ENCODE results near the gene TCN2.
"Not testable (repeated sequence)": the region's sequence is repeated elsewhere in the genome, so short reads cannot be mapped to it uniquely, and the experiment has no call there.

TCN2 gene

DNA sequence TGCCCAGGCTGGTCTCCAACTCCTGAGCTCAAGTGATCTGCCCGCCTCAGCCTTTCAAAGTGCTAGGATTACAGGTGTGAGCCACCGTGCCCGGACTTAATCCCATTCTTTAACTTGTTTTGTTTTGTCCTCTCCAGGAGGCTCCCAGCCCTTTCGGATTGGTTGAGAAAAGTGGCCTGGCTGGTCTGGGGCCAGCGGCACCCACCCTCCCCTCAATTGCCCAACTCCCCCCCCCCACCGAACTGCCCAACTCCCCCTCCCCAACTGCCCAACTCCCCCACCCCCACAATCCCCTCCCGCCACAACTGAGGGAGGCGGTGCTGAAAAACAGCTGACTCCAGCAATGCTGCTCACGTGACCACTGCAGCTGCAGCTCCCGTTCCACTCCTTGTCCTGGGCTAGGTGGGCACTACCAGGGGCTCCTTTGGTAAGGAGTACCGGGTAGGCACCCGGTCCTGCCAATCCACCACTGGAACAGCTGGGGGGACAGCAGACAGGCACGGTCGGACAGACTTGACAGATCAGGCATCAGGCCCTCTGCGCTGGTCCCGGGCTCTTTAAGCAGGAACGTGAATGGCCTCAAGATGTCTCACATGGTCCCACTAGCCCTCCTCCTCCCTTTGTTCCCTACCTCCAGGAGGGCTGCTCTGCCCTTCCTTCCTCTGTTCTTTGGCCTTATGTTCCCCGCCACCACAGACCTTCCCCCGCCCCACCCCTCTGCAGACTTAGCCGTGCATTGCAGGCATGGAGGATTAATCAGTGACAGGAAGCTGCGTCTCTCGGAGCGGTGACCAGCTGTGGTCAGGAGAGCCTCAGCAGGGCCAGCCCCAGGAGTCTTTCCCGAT is at the start of gene TCN2:
TSS of gene TCN2 (plus strand) at position 720 of the 845 bp plus-strand sequence. CDS start 158 bp downstream, outside the sequence.
- peak; percentile 76 for DNase-seq (ENCODE audit: low spot score)

DNA sequence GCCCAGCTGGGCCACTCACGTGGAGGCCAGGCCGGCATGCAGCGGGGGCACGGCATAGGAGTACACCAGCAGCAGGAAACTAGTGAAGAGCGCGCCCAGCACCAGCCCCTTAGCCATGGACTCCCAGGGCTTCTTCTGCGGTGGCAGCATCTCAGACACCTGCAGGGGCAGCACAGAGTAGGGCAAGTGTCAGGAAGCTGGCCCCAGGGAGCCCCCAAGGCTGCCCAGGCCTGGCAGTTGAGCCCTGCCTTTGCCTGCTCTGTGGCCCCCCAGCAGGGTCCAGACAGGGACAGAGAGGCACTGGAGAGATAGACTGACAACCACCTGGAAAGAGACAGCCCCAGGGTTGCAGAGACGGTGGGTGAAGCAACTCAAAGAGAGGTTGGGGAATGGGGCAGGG is 49.7 kb upstream of the TCN2 start:
- no peak for DNase-seq (ENCODE audit: low spot score)

DNA sequence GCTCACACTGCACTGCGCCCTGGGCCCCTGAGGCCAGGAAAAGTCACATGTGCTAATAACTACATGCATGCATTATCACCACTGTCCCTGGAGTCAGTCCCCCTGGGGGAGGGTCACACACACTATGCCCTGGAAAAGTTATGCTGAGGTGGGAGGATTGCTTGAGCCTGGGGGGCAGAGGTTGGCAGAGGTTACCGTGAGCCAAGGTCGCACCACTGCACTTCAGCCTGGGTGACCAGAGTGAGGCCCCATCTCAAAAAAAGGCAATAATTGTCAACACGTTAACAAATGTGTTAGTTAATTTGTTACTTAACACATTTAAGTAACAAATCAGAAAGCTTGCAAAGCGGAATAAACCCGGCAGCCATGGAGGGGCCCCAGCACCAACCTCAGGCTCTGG is 47.1 kb upstream of the TCN2 start:
- DNase-seq (ENCODE audit: low spot score): no peak

DNA sequence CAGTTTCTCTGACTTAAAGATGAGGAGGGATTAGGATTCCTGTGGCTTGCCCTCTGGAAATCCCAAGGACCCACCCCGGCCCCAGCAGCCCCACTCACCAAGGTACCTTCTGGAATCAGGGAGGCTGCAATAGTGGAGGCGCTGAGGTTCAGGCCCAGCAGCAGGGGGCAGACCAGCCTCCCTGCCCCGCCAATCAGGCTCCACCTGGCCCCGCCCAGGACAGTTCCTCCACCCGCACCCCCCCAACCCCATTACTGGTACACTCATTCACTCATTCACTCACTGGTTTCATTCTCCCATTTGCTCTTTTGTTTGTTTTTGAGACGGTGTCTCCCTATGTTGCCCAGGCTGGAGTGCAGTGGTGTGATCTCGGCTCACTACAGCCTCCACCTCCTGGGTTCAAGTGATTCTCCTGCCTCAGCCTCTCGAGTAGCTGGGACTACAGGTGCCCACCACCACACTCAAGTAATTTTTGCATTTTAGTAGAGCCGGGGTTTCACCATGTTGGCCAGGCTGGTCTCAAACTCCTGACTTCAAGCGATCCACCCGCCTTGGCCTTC is 46.3 kb upstream of the TCN2 start:
- DNase-seq (ENCODE audit: low spot score): not testable (repeated sequence)

GRCh38 chr22:30561402-30562189 is 45.4 kb upstream of the TCN2 start:
- DNase-seq (ENCODE audit: low spot score): no peak

- DNase-seq (ENCODE audit: low spot score): no peak
Measured at GRCh38 chr22:30562366-30562765, 44.6 kb upstream of the TCN2 start.

- no peak for DNase-seq (ENCODE audit: low spot score)
Measured at GRCh38 chr22:30564045-30564760, 42.8 kb upstream of the TCN2 start.

- no peak for DNase-seq (ENCODE audit: low spot score)
Measured at GRCh38 chr22:30564761-30565119, 42.2 kb upstream of the TCN2 start.

- no peak for DNase-seq (ENCODE audit: low spot score)
Measured at GRCh38 chr22:30565341-30565740, 41.6 kb upstream of the TCN2 start.

DNA sequence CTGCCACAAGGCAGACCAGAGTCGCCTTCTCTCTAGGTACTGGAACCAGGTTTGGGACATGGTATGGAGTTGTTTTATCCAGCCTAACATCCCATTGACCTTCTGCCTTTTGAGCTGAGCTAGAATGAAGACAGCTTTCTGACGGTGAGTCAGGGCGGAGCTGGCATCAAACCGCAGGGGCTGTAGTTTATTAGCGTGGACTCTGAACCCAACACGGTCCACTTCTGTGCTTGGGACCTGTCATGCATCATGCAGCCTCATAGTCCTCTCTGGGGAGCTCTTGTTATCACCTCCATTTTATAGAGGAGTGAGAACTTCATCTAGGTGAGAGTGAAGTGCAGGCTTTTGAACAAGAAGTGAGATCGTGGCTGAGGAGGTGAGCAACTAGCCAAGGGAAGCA is 40.8 kb upstream of the TCN2 start:
- DNase-seq (ENCODE audit: low spot score): no peak

GRCh38 chr22:30567277-30567676 is 39.7 kb upstream of the TCN2 start:
- DNase-seq (ENCODE audit: low spot score): not testable (repeated sequence)

DNA sequence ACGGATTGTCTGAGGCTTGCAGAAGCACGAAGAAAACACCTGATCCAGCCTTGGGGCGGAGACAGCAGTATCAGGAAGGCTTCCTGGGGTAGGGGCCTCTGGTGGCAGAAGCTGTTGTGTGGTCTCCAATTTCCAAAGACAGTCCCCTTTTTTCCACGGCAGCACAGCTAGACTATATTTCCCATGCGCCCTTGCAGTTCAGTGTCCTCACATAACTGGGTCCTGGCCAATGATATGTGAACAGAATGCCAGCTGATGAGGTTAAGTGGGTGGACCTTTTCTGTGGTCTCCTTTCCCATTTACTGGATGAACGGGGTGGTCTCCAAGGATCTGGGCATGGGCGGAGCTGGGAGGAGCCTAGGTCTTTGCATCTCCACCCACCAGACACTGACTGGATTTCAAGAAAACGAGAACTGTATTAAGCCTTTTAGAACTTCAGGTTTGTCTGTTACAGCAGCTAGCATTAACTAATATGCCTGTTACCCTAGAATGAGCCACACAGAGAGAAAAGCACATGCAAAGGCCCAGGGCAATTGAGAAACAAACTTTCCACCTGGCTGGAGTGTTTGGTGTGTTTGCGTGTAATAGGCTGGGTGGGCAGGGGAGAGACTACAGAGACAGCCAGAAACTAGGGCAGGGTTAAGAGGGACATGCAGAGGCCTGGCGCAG is 38.7 kb upstream of the TCN2 start:
- no peak for DNase-seq (ENCODE audit: low spot score)

DNA sequence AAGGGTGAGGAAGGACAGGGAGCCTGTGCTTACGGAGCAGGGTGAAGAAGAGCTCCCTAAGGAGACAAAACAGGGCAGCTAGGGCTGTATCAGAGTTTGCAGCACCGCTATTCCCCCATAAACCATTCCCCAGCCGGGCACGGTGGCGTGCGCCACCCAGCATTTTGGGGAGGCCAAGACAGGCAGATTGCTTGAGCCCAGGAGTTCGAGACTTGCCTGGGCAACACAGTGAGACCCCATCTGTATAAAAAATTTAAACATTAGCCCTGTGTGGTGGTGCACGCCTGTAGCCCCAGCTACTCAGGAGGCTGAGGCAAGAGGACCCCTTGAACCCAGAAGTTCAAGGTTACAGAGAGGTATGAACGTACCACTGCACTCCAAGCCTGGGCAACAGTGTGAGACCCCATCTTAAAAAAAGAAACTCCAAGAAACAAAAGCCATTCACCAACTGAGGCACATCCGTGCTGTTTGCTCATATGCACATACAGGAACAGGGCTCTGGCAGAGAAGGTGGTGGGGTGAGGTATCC is 37.2 kb upstream of the TCN2 start:
- DNase-seq (ENCODE audit: low spot score): no peak

DNA sequence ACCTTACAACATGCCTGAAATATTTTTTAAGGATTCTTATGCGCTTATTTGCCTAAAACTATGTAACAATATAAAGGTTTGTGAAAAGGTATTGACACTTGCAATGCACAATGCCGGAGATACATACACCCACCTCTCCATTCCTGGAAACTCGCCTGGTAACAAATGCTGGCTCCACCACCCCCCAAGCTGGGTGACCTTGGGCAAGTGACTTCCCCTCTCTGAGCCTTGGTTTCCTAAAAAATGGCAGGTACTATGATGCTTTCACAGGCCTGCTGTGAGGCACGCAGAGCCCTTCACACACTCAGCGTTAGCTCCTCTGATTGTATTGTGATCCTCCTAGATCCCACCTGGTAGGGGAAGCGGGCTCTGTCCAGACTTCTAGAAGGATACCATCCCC is 34.8 kb upstream of the TCN2 start:
- no peak for DNase-seq (ENCODE audit: low spot score)

DNA sequence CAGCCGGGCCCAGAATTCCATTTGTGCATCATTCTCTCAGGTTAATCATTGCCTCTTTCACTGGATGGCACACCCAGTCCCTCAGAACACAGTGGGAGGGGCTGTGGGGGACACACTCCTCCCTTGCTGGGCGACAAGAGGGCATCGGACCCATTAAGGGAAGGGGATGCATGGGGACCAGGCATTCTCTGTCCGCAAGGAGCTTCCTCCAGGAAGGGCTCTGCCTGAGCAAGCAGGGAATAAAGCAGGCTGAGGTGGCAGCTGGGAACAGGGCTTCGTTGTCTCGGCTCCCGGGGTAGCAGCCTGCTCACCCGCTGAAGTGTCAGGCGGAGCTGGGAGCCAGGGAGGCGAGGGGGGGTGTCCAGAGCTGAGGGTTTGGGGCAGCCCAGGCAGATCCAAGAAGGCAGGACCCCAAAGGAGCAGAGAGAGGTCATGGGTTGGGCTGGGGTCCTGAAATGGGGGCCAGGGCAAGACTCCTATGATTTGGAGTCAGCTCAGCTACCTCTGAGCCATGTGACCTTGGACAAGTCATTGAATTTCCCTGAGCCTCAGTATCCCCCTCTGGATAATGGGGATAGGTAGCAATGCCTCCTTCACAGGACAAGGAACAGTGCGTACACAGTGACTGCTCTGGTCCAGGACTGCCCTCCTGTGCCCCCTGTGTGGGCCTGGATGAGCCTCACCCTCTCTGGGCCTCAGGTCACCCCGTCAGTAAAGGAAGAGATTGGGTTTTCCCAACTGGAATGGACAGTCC is 34.0 kb upstream of the TCN2 start:
- peak; percentile 23 for DNase-seq (ENCODE audit: low spot score)

DNA sequence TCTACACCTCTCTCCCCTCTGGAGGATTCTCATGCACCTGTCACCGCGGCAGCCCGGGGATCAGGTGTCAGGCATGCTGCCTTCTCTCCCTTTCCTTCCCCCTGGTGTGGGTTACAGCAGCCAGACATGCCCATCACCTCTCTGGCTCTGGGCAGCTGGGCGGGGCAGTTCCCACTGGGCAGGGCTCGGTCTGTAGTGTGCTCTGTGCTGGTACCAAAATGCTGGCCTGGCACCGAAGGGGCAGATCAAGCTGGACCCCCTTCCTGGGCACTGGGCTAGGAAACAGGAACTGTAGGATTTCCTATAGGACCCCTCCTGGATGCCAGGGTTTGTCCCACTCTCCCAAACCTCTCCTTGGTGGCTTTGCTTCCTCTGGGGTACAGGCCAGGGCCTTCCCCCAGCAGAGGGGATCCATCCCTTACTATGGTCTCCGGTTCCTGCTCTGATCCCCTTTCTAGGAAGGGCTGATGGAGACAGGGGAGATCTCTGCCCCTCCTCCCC is 33.3 kb upstream of the TCN2 start:
- DNase-seq (ENCODE audit: low spot score): no peak

DNA sequence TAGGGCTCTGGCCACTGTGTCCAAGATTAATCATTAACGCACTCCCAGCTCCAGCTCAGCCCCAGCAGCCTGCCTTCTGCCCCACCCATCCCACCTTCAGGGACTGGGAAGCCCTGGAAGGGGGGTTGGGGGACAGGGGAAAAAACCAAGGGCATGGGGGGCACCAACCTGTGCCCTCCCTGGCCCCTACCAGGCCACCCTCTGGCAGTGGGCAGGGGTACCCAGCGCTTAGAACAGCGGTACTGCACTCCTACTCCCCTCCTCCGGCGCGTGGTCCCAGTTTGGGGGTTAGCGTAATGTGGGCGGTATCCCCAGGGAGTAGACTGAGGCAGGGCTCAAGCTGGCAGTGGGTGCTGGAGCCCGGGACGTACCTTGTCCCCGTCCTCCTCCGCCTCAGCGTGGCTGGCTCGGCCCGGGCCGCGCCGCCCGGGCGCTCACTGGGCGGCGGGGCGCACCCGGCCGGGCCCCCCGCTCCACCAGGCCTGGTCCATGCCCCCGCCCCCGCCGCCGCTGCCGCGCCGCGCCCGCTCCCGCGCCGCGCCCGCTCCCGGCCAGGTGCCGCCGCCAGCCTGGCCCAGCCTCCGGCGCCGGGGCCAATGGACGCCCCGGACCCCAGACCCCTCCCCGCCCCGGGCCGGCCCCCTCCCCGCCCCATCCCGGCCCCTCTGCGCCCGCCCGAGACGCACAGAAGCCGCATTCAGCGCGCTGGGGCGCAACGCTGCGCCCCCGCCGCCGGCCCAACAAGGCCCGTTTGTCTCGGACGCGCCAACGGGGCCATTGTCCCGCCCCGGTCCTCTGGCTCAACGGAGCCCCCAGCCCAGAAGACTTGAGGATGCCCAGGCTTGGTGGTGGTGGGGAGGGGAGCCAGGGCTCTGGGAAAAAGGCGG is 32.6 kb upstream of the TCN2 start, which contains the start of gene GAL3ST1:
TSS of gene GAL3ST1 (minus strand) at position 571 of the 887 bp plus-strand sequence. CDS start 17,273 bp downstream, outside the sequence.
- DNase-seq (ENCODE audit: low spot score): no peak

GRCh38 chr22:30574997-30575671 is 31.8 kb upstream of the TCN2 start:
- DNase-seq (ENCODE audit: low spot score): peak; percentile 85

GRCh38 chr22:30575859-30576258 is 31.1 kb upstream of the TCN2 start:
- DNase-seq (ENCODE audit: low spot score): no peak

All from AG08396 (cell line).